ENCODE data around the gene HTT-AS. TPM values are rescaled to one million over a fixed set of nuclear protein-coding genes. Genes with fewer than 3 reads are reported as not detected.

HTT-AS gene
- total RNA-seq, 1 experiment from 2014 or later: not detected

- Histone ChIP-seq H3K9me3 (ENCODE audit: low read depth, low read length, poor library complexity, severe bottlenecking) (no peaks in the 10 kb centered on the region), H3K4me3 (ENCODE audit: low read depth, low read length, poor library complexity, severe bottlenecking) (no peak overlapping the region), H3K4me1 (ENCODE audit: insufficient read depth, low read length, poor library complexity, severe bottlenecking) (peaks cover 30% of the 10 kb centered on the region), H3K27ac (ENCODE audit: low read depth, low read length, poor library complexity, severe bottlenecking) (peak overlapping the region; percentile 82), H3K27me3 (replicated peaks; ENCODE audit: insufficient read depth, low read depth, low read length, poor library complexity) (no peaks in the 10 kb centered on the region), H3K36me3 (ENCODE audit: insufficient read depth, low read length, poor library complexity, severe bottlenecking) (peaks cover 31% of the 10 kb centered on the region)
- BruUV-seq (replicated peaks): no TSS peak
- DNase-seq (ENCODE audit: low spot score): no peak
- intact Hi-C loops (cut with micrococcal nuclease; ENCODE audit: unreplicated experiment): loop anchor here (2.0 to 5.0 kb wide), 5 partner anchors 30 to 375 kb away; partner anchors contain the start of gene HGFAC
- TF ChIP-seq EZH2 (IDR thresholded peaks at IDR 0.05; ENCODE audit: borderline replicate concordance, low read depth, low read length, poor library complexity, severe bottlenecking): no peak
- TF ChIP-seq, protein P1, sequence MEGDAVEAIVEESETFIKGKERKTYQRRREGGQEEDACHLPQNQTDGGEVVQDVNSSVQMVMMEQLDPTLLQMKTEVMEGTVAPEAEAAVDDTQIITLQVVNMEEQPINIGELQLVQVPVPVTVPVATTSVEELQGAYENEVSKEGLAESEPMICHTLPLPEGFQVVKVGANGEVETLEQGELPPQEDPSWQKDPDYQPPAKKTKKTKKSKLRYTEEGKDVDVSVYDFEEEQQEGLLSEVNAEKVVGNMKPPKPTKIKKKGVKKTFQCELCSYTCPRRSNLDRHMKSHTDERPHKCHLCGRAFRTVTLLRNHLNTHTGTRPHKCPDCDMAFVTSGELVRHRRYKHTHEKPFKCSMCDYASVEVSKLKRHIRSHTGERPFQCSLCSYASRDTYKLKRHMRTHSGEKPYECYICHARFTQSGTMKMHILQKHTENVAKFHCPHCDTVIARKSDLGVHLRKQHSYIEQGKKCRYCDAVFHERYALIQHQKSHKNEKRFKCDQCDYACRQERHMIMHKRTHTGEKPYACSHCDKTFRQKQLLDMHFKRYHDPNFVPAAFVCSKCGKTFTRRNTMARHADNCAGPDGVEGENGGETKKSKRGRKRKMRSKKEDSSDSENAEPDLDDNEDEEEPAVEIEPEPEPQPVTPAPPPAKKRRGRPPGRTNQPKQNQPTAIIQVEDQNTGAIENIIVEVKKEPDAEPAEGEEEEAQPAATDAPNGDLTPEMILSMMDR (conservative IDR thresholded peaks at IDR 0.05; ENCODE audit: low read depth, low read length): no peak
- ChIA-PET CTCF (interaction anchor here (1.2 to 1.7 kb wide), 3 partner anchors 16 to 773 kb away, joined by 3 to 8 read pairs (median 5); no protein-coding TSS in a partner anchor), POLR2A (ENCODE audit: low non-redundant PET) (no interaction called here)
Measured at GRCh38 chr4:3107271-3107670, 32.9 kb upstream of the HTT-AS start.

- intact Hi-C loops (cut with micrococcal nuclease; ENCODE audit: unreplicated experiment): loop anchor here (2.0 to 5.0 kb wide), 5 partner anchors 30 to 376 kb away; partner anchors contain the start of gene HGFAC
- H3K27me3 ChIP-seq (replicated peaks; ENCODE audit: insufficient read depth, low read depth, low read length, poor library complexity): no peaks in the 10 kb centered on the region
- DNase-seq (ENCODE audit: low spot score): peak; percentile 93
- ChIA-PET POLR2A (ENCODE audit: low non-redundant PET) (no interaction called here), CTCF (interaction anchor here (1.5 to 1.7 kb wide), 2 partner anchors 17 to 28 kb away, joined by 5 to 8 read pairs; no protein-coding TSS in a partner anchor)
- peaks cover 23% of the 10 kb centered on the region for H3K4me1 ChIP-seq (ENCODE audit: insufficient read depth, low read length, poor library complexity, severe bottlenecking)
- H3K36me3 ChIP-seq (ENCODE audit: insufficient read depth, low read length, poor library complexity, severe bottlenecking): peaks cover 28% of the 10 kb centered on the region
- H3K27ac ChIP-seq (ENCODE audit: low read depth, low read length, poor library complexity, severe bottlenecking): peak overlapping the region; percentile 82
- TF ChIP-seq, protein P1 (conservative IDR thresholded peaks at IDR 0.05; ENCODE audit: low read depth, low read length): peak; percentile 99
- TF ChIP-seq EZH2 (IDR thresholded peaks at IDR 0.05; ENCODE audit: borderline replicate concordance, low read depth, low read length, poor library complexity, severe bottlenecking): no peak
- no TSS peak for BruUV-seq (replicated peaks)
- no peak overlapping the region for H3K4me3 ChIP-seq (ENCODE audit: low read depth, low read length, poor library complexity, severe bottlenecking)
- H3K9me3 ChIP-seq (ENCODE audit: low read depth, low read length, poor library complexity, severe bottlenecking): no peaks in the 10 kb centered on the region
Measured at GRCh38 chr4:3106339-3107186, 32.2 kb upstream of the HTT-AS start.

- no peak for DNase-seq (ENCODE audit: low spot score)
- BruUV-seq (replicated peaks): no TSS peak
- intact Hi-C loops (cut with micrococcal nuclease; ENCODE audit: unreplicated experiment): no loop called here
- TF ChIP-seq, protein P1 (conservative IDR thresholded peaks at IDR 0.05; ENCODE audit: low read depth, low read length): no peak
- TF ChIP-seq EZH2 (IDR thresholded peaks at IDR 0.05; ENCODE audit: borderline replicate concordance, low read depth, low read length, poor library complexity, severe bottlenecking): no peak
- POLR2A ChIA-PET (ENCODE audit: low non-redundant PET): no interaction called here
- Histone ChIP-seq H3K4me1 (ENCODE audit: insufficient read depth, low read length, poor library complexity, severe bottlenecking) (no peaks in the 10 kb centered on the region), H3K9me3 (ENCODE audit: low read depth, low read length, poor library complexity, severe bottlenecking) (no peaks in the 10 kb centered on the region), H3K36me3 (ENCODE audit: insufficient read depth, low read length, poor library complexity, severe bottlenecking) (peaks cover 5% of the 10 kb centered on the region), H3K27ac (ENCODE audit: low read depth, low read length, poor library complexity, severe bottlenecking) (no peak overlapping the region), H3K4me3 (ENCODE audit: low read depth, low read length, poor library complexity, severe bottlenecking) (no peak overlapping the region), H3K27me3 (replicated peaks; ENCODE audit: insufficient read depth, low read depth, low read length, poor library complexity) (no peaks in the 10 kb centered on the region)
- CTCF ChIA-PET: no interaction called here
Measured at GRCh38 chr4:3098346-3098745, 24.0 kb upstream of the HTT-AS start.
